ENCODE data around the gene STX4. TPM values are rescaled to one million over a fixed set of nuclear protein-coding genes. Genes with fewer than 3 reads are reported as not detected.

The STX4 gene
- polyA plus RNA-seq, 1 experiment, result 43.7 TPM

GRCh38 chr16:31000671-31001382 is 32.5 kb upstream of the STX4 start:
- no peak overlapping the region for H3K4me3 ChIP-seq (ENCODE audit: low read depth, low read length)

GRCh38 chr16:31001507-31002249 is 31.7 kb upstream of the STX4 start:
- Histone ChIP-seq H3K27ac (ENCODE audit: low read depth, low read length) (no peak overlapping the region), H3K4me3 (ENCODE audit: low read depth, low read length) (no peak overlapping the region), H3K9me3 (ENCODE audit: control insufficient read depth, insufficient read depth, low read length) (peaks cover 1% of the 10 kb centered on the region; the same call in 1 of the 2 replicates), H3K27me3 (ENCODE audit: control insufficient read depth, insufficient read depth, low read length) (no peaks in the 10 kb centered on the region)
- ChIA-PET POLR2A (no interaction called here), CTCF (interaction anchor here (0.9 to 1.2 kb wide), 3 partner anchors 17 to 140 kb away, joined by 3 to 6 read pairs (median 4); partner anchors contain the start of gene HSD3B7)
- no peak for DNase-seq (ENCODE audit: low read depth, low spot score)
- TF ChIP-seq CTCF (IDR thresholded peaks at IDR 0.05; ENCODE audit: low read depth, low read length), result no peak

More at GRCh38 chr16:31000671-31001382, 32.5 kb upstream of the STX4 start:
- no peak for DNase-seq (ENCODE audit: low read depth, low spot score)
- Histone ChIP-seq H3K27ac (ENCODE audit: low read depth, low read length) (no peak overlapping the region), H3K9me3 (ENCODE audit: control insufficient read depth, insufficient read depth, low read length) (no peaks in the 10 kb centered on the region), H3K27me3 (ENCODE audit: control insufficient read depth, insufficient read depth, low read length) (no peaks in the 10 kb centered on the region)
- POLR2A ChIA-PET, result no interaction called here
- TF ChIP-seq CTCF (IDR thresholded peaks at IDR 0.05; ENCODE audit: low read depth, low read length), result no peak
- CTCF ChIA-PET, result interaction anchor here (2.7 kb wide), 1 partner anchor 16 kb away, joined by 10 read pairs; the partner anchor contains the start of gene HSD3B7

GRCh38 chr16:31002250-31002700 is 31.1 kb upstream of the STX4 start:
- DNase-seq (ENCODE audit: low read depth, low spot score), result no peak
- Histone ChIP-seq H3K27ac (ENCODE audit: low read depth, low read length) (no peak overlapping the region), H3K4me3 (ENCODE audit: low read depth, low read length) (no peak overlapping the region), H3K27me3 (ENCODE audit: control insufficient read depth, insufficient read depth, low read length) (no peaks in the 10 kb centered on the region), H3K9me3 (ENCODE audit: control insufficient read depth, insufficient read depth, low read length) (peaks cover 2% of the 10 kb centered on the region; the same call in 1 of the 2 replicates)
- CTCF ChIA-PET, result interaction anchor here (0.9 to 1.2 kb wide), 3 partner anchors 18 to 140 kb away, joined by 3 to 6 read pairs (median 4); partner anchors contain the start of gene HSD3B7
- TF ChIP-seq CTCF (IDR thresholded peaks at IDR 0.05; ENCODE audit: low read depth, low read length), result no peak
- POLR2A ChIA-PET, result no interaction called here

- Histone ChIP-seq H3K9me3 (ENCODE audit: control insufficient read depth, insufficient read depth, low read length) (peaks cover 2% of the 10 kb centered on the region; the same call in 1 of the 2 replicates), H3K27ac (ENCODE audit: low read depth, low read length) (no peak overlapping the region), H3K4me3 (ENCODE audit: low read depth, low read length) (no peak overlapping the region), H3K27me3 (ENCODE audit: control insufficient read depth, insufficient read depth, low read length) (no peaks in the 10 kb centered on the region)
- DNase-seq (ENCODE audit: low read depth, low spot score), result no peak
- ChIA-PET POLR2A (no interaction called here), CTCF (interaction anchor here (0.9 to 1.2 kb wide), 3 partner anchors 18 to 139 kb away, joined by 3 to 6 read pairs (median 4); partner anchors contain the start of gene HSD3B7)
- no peak for TF ChIP-seq CTCF (IDR thresholded peaks at IDR 0.05; ENCODE audit: low read depth, low read length)
These were observed 30.5 kb upstream of the STX4 start for GRCh38 chr16:31002862-31003341.

Data from AG04450 (cell line).